Amniotic stem cell (primary cell): Measurements from ENCODE around the gene POLR3H.

Source experiments
- DNase-seq: peaks from one replicate; lab custom pipeline; 2025; lab: John Stamatoyannopoulos, UW

The POLR3H gene

DNA sequence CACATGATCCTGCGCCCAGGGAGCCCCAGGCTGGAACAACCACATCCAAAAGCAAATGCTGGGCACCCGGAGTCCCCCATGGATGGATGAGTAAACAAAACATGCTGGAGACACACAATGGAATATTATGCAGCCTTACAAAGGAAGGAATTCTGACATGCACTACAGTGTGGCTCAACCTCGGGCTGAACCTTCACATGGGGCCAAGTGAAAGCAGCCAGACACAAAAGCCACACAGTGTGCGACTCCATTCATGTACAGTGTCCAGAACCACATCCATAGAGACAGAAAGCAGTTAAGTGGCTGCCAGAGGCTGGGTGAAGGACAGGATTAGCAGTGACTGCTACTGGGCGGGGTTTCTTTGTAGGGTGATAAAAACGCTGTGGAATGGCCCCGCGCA lies 10.1 kb downstream of the POLR3H start:
- DNase-seq, result no peak

DNA sequence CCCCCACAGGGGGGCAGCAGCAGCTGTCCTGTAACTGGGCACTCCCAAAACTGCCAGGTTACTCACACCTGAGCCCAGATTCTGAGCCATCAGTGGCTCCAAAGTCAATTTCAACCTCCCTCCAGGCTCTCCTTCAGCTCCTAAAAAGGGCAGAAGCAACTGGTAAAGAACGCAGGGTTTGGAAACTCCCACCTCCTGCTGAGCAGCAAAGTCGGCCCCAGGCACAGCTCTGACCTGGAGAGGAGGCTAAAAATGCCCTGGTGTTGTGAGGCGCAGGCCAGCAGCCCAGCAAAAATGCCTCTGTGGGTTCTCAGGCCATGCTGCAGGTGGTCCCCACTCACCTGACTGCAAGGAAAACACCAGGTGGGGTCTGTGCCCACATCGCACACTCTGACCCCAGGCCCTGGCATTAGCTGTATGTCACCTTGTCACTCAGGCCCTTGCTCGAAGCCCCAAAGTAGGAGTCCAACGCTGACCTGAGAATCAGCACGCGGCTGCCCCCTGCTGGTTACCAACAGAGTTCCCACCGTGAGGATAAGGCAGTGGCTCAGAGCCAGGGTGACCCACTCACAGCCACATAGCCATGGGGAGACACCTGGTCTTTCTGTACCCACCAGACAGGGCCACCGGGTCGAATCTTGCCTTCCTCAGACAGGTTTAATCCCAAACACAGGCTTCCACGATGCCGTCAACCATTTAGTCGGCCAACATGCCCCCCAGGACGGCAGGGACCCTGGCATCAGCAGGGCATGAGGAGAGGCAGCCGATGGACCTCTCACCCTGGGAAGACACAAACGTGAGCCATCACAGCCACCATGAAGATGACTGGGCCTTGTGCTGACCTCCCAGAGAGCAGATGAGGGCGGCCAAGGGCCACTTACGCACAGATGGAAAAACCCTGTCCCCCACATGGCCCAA lies 11.1 kb downstream of the POLR3H start:
- DNase-seq, result peak; percentile 14

DNA sequence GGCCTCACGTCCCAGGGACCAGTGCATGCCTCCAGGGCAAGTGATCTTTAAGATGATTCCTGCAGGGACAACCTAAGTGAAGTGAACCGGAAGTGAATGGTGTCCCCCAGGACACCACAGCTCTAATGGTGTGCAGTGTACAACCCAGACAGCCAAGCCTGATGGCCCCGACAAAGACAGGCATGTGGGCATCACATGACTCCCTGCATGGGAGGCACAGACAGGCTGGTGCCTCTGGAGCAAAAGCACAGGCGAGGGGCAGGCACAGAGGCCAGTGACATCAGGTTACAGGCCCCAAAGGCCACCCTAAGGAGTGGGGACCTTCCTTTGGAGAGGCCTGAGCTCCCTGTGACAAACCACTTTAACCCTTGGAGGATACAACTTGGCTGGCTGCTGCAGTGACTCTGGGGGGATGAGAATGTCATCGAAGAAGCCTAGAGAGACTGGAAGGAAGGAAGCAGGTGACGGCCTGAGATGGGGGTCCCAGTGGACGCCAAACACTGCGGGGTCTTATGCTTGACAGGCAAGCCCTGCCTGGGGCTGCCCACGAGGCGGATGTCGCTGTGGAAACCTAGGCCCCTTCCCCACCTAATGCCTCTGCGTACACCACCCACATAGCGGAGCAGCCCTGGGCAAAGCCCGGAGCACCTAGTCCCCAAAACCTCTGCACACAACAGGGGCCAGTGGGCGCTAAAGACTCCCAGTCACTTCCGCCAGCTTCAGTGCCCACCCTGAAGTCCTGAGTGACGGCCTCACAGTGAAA lies 12.4 kb downstream of the POLR3H start:
- DNase-seq, result no peak

DNA sequence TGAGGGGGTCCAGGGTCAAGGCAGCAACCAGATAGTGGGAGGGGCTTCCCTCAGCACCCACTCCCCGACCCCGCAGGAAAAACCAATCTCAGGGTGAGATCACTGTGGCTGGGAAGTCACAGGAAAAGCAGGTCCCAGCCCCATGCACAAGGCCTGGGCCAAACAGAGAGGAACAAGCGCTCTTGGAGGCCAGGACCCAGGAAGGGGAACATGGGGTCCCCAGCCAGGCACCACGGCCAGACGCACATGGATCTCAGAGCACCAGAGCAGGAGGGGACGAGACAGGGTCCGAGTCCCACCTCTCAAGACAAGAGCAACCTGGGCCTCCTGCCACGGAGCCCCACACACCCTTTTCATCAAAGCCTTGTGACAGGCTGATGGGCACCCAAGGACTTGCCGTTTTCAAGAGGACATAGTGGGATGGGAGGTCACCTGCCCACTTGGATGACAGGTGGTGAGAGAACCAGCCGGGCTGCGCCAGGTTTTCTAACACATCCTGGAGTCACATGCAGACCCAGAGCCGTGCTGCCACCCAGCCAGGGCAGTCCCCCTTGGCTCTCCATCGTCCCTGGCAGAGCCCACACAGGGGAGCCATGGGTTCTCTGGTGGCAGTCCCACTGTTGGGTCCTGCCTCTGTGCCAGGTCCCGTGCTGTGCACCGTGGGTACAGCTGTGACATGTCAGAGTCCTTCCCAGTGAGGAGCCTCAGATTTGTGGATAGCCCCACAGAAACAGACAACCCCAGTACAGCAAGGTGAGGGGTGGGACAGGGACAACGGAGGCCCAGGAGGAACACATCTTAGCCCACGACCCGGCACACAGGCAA lies 13.2 kb downstream of the POLR3H start:
- no peak for DNase-seq

DNA sequence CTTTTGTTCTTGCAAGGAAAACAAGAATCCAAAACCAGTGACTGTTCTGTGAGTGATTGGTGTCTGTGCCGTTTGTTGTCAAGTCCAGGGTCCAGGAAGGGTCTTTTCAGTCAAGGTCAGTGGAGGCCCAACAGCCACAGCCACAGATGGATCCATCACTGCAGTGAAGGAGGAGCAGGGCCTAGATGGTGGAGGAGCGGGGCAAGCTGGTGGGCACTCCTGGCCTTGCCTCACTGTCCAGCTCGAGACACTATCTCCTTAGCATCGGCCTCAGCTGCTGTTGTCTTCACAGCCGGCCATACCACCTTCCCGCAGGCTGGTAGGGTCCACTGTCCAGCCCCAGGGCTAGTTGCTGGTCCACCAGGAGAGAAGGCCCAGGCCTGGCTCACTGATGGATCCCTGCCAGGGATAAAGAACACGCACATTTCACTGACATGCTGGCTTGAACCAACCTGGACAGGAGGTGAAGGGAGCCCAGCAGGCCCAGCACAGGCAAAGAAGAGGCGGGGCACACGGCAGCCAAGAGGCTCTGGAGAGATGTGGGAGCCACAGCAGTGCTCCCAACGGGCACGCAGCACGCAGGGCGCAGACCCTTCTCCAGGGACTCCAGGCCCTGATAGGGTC lies 15.2 kb downstream of the POLR3H start:
- no peak for DNase-seq

DNA sequence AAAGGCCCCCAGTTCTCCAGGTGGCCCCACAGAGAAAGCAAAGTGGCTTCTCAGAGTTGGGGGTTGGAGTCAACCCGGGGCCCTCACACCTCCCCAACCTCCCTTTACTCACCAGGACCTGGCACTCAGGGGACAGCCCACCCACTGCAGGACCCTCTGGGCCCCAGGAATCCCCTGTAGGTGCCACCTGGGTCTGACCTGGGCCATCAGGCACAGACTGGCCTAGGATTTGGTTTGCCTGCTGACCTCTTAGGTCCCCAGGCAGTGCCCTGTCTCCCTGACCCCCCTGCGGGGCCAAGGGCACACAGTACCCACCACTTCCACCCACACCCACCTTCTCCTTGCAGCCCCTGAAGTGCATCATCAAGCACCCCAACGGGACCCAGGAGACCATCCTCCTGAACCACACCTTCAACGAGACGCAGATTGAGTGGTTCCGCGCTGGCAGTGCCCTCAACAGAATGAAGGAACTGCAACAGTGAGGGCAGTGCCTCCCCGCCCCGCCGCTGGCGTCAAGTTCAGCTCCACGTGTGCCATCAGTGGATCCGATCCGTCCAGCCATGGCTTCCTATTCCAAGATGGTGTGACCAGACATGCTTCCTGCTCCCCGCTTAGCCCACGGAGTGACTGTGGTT lies 16.0 kb downstream of the POLR3H start:
- no peak for DNase-seq

DNA sequence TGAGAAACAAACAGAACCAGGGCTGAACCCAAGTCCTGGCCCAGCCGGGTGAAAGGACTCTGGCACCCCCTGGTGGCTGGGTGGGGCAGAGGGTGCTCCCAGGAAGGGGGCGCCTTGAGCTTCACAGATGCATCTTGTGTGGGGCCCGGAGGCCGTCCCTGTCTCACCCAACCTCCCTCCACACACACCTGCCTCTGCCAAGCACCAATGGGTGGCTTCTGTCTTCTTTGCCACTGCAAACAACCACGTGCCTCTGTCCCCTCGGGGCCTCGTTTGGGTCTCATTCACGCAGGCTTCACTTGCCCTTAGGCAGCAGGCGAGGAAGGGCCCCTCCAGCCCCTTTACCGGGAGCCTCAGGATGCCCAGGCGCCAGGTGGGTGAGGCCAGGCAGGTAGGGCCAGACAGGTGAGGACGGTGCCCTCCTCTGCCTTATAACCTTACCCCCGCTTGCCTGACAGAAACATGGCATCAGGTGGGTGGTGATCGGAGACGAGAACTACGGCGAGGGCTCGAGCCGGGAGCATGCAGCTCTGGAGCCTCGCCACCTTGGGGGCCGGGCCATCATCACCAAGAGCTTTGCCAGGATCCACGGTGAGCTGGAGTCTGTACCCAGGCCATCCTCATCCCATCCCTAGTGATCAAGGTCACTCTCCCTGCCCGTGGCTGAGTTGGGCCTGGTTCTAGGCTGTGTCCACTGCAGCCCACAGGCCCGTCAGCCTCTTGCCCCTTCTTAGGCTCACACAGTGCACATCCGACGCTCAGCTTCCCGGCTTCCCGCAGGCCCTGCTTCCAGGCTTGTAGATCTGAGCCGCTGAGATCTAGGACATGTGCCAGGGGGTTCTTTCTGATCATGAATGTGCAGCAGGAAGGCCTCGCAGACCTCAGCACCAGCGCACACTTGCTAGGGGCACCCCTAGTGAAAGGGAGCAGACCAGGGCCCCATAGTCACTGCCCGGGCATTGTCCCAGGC lies 17.2 kb downstream of the POLR3H start:
- no peak for DNase-seq

DNA sequence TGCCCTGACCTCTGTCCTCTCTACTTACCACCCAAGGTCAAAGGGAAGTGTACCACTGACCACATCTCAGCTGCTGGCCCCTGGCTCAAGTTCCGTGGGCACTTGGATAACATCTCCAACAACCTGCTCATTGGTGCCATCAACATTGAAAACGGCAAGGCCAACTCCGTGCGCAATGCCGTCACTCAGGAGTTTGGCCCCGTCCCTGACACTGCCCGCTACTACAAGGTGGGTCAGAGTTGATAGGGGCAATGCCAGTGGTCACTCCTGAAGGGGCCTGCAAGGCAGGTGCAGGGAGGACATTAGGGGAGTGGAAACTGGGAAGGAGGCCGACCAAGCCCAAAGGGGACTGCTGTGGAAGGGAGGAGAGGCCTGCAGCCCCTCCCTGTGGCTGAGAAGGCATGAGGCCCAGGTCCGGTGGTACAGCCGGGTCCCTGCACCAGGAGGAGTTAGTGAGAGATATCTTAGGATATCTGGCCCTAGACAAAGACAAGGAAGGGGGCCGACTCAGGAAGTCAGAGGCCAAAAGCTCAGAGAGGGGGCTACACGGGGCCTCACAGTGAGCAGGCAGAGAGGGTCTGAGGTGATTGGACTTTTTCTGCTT lies 17.9 kb downstream of the POLR3H start:
- no peak for DNase-seq

DNA sequence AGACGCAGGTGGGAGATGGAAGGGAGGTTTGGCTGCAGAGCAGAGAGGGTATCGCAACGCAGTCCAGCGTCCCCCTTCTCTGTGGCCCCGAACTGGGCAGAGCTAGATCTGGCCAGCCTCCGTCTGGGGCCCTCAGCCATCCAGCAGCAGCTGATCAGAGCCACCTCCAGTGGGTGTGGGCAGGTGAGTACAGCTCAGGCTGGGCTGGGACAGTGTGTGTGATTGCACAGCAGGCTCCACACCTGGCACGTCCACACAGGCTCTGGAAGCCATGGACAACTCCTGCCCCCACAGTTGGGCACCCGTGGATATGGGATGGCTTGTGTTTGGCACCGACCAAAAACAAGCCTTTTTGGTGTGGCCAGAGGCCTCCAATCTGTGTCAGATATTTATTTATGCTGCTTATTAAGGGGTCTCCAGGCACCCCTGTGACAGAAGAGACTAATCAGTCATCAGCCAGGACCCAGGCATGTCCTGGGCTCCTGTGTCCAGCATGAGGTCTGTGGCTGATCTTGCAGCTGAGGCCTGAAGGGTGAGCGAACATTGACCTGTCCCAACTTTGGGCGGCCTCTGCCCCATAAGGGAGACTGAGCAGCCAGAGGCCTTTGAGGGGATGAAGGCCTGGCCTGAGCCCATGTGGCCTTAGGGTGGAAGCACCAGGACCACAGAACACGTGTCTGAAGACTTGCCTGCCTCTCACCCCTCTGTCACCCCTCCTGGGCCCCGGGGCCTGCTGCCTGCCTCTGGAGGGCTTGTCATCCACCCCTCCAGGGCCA lies 18.6 kb downstream of the POLR3H start:
- no peak for DNase-seq

DNA sequence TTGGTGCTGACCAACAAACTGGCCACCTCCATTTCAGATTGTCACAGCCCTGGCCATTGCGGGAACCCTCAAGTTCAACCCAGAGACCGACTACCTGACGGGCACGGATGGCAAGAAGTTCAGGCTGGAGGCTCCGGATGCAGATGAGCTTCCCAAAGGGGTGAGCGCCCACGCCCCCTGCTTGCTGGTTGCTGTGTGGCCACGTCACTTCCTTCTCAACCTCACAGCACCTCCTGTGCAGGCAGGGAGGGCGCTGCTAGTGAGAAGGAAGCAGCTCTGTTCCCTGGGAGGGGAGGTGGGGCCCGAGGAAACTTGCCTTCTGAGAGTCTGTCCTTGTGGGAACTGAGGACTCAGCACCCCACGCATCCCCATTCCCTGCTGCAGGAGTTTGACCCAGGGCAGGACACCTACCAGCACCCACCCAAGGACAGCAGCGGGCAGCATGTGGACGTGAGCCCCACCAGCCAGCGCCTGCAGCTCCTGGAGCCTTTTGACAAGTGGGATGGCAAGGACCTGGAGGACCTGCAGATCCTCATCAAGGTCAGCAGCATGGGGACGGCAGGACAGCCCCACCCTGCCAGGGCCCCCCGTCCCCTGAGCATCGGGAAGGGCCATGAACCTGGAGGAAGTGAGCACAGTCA lies 19.3 kb downstream of the POLR3H start:
- DNase-seq, result no peak

DNA sequence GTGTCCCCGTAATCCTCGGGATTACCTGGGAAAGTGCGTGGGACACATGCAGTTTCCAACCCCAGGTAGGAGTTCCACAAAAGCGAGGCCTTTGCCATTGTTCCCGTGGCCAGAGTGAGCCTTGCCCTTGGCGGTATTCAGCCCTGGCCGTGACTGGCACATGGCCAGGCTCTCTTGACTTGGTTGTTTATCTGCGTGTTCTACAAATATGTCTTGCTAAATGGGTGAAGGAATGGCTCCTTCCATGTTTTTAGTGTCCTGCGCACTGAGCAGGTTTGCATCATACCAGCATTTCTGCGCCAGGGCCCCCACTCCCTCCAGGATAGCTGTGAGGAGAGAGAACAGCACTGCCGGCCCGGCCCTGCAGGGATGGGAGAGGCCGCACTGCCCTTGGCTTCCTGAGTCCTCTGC lies 20.0 kb downstream of the POLR3H start:
- DNase-seq, result no peak

DNA sequence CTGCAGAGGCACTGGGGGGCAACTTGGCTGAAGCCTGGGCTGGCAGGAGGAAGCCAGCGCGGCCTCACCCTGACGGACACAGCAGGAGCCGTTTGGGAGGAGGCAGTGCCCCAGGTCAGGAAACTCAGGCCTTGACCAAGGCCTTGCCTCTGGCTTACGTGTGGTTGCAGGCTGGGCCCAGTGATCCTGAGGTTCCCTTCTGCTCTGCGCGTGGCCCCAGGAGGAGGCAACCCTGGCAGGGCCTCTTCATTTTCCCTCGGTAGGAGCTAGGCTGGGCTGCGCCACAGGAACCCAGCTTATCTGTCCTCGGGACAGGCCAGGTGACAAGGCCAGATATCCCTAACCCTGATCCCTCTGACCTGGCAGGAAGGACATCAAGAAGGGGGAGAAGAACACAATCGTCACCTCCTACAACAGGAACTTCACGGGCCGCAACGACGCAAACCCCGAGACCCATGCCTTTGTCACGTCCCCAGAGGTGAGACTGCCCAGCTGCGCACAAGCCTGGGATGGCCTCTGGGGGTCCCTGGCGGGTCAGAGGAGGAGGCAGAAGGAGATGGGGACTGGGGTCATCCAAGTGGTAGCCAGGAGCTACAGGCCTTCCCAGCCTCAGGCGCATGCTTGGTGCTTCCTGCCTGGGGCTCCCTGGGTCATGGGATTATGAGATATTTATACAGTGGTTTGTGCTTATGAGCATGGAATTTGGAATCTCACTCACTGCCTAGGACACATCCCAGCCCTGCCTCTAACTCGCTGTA lies 20.6 kb downstream of the POLR3H start:
- peak; percentile 10 for DNase-seq

DNA sequence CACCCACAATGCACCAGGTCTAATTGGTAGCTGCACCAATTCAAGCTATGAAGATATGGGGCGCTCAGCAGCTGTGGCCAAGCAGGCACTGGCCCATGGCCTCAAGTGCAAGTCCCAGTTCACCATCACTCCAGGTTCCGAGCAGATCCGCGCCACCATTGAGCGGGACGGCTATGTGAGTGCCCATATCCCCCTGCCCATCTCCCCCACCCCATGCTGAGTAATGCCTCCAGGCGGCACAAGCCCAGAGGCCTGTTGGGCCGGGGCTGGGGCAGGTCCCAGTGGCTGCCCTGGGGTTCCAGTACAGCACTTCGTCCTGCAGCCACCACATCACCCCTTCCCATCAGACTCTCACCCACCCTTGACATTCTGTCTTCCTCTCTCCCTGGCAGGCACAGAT lies 21.5 kb downstream of the POLR3H start:
- DNase-seq, result no peak

DNA sequence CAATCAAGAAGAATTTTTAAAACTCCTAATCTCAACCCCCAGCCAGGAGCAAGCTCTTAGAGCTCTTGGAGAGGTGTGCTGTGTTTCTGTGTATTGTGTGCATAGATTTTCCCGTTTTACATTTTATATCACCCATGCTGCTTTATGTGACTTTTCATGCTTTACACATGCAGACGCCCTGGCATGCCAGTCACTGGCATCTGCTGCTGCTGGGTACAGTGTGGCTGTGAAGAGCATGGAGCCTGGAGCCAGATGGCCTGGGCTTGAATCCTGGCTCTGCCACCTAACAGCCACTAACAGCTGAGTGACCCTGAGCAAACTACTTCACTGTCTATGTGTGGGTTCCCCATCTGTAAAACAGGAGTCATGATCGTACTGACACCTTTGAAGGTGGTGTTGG lies 23.1 kb downstream of the POLR3H start:
- no peak for DNase-seq

DNA sequence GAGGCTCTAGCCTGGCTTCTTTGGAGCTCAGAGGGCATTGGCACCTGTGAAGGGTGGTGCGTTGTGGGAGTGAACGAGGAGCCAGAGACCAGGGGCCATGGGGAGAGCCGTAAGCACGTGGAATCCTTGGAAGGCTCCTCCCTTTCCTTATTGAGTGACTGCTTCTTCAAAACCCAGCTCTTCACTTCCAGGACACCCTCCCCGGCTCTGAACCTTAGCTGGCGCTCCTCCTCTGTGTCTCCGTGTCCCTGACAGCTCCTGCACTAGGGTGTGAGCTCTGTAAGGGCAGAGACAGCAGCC lies 26.3 kb downstream of the POLR3H start:
- no peak for DNase-seq

DNA sequence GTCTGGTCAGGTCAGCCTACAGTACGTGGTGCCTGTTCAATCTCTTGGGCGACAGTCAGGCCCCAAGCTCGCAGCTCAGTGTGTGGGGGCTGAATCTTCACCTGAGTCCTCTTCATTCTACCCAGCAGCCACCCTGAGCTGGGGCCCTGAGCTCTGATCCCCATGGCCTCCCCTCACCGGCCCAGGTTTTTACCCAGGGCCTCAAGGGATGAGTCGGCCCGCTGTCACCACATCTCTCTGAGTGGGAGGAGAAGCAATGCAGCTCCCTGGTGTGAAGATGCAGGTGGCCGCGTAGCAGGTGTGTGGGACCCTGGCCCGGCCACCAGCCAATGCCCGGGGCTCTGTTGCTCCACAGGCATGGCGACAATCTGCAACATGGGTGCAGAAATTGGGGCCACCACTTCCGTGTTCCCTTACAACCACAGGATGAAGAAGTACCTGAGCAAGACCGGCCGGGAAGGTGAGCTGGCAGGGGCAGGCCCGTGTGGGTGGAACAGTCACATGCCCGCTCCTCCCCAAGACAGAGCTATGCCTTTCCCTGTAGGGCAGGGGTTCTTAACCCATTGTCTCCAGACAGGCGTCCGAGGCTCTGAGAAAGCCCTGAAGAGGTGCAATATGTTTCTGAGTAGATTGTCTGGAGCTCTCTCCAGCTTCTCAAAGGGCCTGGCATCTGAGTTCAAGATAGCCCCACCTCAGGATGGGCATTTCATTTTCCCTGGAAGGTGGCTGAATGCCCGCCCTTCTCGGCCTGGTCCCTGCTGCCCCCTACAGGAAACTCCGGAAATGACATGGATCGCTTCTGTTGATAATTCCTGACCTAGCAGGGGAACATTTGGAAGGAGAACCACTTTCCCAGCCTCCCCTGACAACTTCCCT lies 26.9 kb downstream of the POLR3H start:
- no peak for DNase-seq

DNA sequence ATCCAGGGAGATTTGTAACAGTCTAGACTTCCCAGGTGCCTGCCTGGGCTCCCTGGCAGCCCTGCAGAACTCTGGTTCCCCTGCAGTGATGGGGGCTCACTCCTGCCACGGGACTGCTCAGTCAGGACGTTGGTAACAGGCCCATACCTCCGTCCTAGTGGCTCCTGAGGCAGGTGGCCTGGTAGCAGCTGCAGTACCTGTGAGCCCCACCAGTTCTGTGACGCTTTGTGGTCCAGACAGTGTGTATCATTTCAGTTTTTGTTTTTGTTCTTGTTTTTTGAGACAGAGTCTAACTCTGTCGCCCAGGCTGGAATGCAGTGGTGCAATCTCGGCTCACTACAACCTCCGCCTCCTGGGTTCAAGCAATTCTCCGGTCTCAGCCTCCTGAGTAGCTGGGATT lies 27.8 kb downstream of the POLR3H start:
- DNase-seq, result no peak
